ENCODE results near the gene TMEM212.

Gene TMEM212

GRCh38 chr3:171833789-171834460 lies 9.2 kb upstream of the TMEM212 start:
- peak; percentile 18; the same call in 1 of the 2 replicates for TF ChIP-seq CTCF (IDR thresholded peaks at IDR 0.05; ENCODE audit: borderline replicate concordance, insufficient read depth, low read depth, low read length)
- H3K4me3 ChIP-seq (ENCODE audit: low read depth, low read length), result no peak overlapping the region

GRCh38 chr3:171834461-171834801 lies 8.7 kb upstream of the TMEM212 start:
- no peak for TF ChIP-seq CTCF (IDR thresholded peaks at IDR 0.05; ENCODE audit: borderline replicate concordance, insufficient read depth, low read depth, low read length)
- H3K4me3 ChIP-seq (ENCODE audit: low read depth, low read length), result no peak overlapping the region

DNA sequence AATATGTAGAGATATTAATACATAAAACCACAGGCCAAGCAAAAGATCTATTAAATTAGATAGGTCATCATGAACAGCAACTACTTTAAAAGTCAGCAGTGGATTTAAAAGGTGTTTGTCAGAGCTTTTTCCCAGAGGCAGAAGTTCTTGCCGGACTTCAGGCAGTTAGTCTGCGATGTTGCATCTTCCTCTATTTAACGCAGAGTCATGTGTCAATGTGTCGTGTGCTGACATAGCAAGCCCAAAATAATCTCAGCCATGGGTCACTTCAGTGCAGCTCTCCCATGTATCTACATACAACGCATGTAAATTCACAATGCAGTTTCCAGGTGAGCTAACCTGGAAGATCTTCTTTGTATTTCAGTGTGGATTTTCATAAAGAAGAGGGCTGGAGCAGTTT lies 8.0 kb upstream of the TMEM212 start:
- no peak overlapping the region for H3K4me3 ChIP-seq (ENCODE audit: low read depth, low read length)
- TF ChIP-seq CTCF (IDR thresholded peaks at IDR 0.05; ENCODE audit: borderline replicate concordance, insufficient read depth, low read depth, low read length), result no peak

GRCh38 chr3:171835613-171836012 lies 7.5 kb upstream of the TMEM212 start:
- no peak for TF ChIP-seq CTCF (IDR thresholded peaks at IDR 0.05; ENCODE audit: borderline replicate concordance, insufficient read depth, low read depth, low read length)
- H3K4me3 ChIP-seq (ENCODE audit: low read depth, low read length), result no peak overlapping the region

GRCh38 chr3:171836855-171837254 lies 6.3 kb upstream of the TMEM212 start:
- no peak for TF ChIP-seq CTCF (IDR thresholded peaks at IDR 0.05; ENCODE audit: borderline replicate concordance, insufficient read depth, low read depth, low read length)
- no peak overlapping the region for H3K4me3 ChIP-seq (ENCODE audit: low read depth, low read length)

- TF ChIP-seq CTCF (IDR thresholded peaks at IDR 0.05; ENCODE audit: borderline replicate concordance, insufficient read depth, low read depth, low read length), result no peak
These were observed 5.5 kb upstream of the TMEM212 start for GRCh38 chr3:171837698-171838097.

DNA sequence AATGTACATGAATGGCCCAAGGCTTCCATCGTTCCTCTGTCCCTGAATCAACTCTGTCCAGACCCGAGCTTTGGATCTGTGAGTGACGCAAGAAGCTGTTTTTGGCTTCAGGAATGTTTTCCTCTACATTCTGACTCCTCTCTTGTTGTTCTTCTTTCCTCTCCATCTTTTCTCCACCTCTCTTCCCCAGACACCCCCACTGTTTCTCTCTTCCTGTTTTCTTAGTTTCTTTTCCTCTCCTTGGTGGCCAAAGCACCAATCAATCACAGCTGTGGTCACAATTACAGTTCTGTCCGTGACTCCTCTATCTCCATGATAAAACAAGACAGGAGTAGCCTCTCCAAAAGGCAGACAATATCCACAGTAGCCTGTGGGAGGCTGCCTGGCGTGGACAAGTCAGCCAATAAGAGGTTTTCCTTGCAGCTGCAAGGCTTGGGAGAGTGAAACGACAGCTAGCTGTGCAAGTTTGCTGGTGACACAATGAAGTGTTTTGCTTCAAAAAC lies 4.9 kb upstream of the TMEM212 start:
- no peak overlapping the region for H3K4me3 ChIP-seq (ENCODE audit: low read depth, low read length)
- TF ChIP-seq CTCF (IDR thresholded peaks at IDR 0.05; ENCODE audit: borderline replicate concordance, insufficient read depth, low read depth, low read length), result no peak

More at GRCh38 chr3:171837698-171838097, 5.5 kb upstream of the TMEM212 start:
- H3K4me3 ChIP-seq (ENCODE audit: low read depth, low read length), result no peak overlapping the region

Data from GM12875 (cell line).